Mesodermal cell (in vitro differentiated cells): Measurements from ENCODE around the gene TRAT1.

ENCODE experiments used
- H3K27ac ChIP-seq: 2 replicates; pipeline ENCODE4 v1.7.0; 2013; ENCODE audit warnings: mild to moderate bottlenecking, low read depth, low read length, moderate library complexity; ENCODE audit not compliant: severe bottlenecking
- H3K36me3 ChIP-seq: 2 replicates; pipeline ENCODE4 v1.7.1; 2013; ENCODE audit warnings: mild to moderate bottlenecking, low read length, moderate library complexity; ENCODE audit not compliant: control insufficient read depth, insufficient read depth
- H3K4me1 ChIP-seq: one replicate; pipeline ENCODE4 v1.7.1; 2013; ENCODE audit warnings: mild to moderate bottlenecking, low read length; ENCODE audit not compliant: insufficient read depth, control insufficient read depth, poor library complexity, severe bottlenecking
- H3K4me3 ChIP-seq: 2 replicates; pipeline ENCODE4 v1.7.0; 2013; ENCODE audit warnings: low read length, control low read depth, mild to moderate bottlenecking; ENCODE audit not compliant: insufficient read depth, poor library complexity, severe bottlenecking; ENCODE audit errors: extremely low read depth
- H3K9me3 ChIP-seq: 2 replicates; pipeline ENCODE4 v1.7.1; 2013; ENCODE audit warnings: mild to moderate bottlenecking, low read length, moderate library complexity; ENCODE audit not compliant: control insufficient read depth
- WGBS, 2 experiments: methylation state at CpG; one replicate each; pipeline ENCODE4 v1.1.5; 2013; ENCODE audit warnings: missing lambda C conversion rate in 2 of 2; ENCODE audit not compliant: insufficient coverage in 2 of 2; 5-methylcytosine and 5-hydroxymethylcytosine counted together

Gene TRAT1

DNA sequence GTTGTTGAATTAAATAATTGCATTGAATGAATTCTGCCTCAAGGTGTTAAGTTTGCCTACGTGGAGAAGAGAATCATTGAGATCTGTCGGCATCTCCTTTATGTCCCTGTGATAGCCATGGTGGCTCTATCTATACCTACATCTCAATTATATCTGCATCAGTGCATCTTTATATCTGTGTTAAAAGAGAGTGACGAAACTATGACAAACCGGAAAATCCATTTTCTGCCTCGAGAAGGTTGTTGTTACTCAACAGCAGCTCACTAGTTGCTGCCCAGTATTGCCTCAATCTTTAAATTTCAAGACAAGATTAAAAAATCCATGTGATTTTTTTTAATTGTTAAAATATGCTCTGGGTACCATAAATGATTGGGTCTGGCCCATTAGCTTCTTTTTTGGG is 72.4 kb downstream of the TRAT1 start:
- no peak overlapping the region for H3K4me3 ChIP-seq
- no peaks in the 10 kb centered on the region for H3K36me3 ChIP-seq
- no peak overlapping the region for H3K27ac ChIP-seq
- H3K4me1 ChIP-seq = no peaks in the 10 kb centered on the region
- no peaks in the 10 kb centered on the region for H3K9me3 ChIP-seq
- WGBS, 2 experiments = 77% methylated on average over 2 of the region's 5 CpGs; no CpG with 5 or more reads in 1 of the 2 experiments

DNA sequence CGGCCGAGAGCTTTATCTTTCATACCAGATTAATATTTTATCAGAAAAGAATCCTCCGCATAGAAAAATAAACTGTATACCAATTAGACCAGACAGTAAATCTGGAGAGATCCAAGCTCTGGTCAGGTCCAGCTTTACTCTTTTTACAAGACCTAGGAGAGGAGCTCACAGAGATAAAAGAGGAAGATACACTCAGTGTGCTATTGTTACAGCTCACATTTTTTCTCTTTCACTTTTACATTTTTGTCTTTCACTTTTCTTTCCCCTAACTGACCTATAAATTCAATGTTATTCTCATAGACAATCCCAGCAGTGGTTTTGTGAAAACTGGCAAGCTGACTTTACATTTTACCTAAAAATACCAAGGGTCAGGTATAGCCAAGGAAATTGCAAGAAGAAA is 75.3 kb downstream of the TRAT1 start:
- Histone ChIP-seq H3K9me3 (no peaks in the 10 kb centered on the region), H3K4me1 (no peaks in the 10 kb centered on the region), H3K36me3 (no peaks in the 10 kb centered on the region), H3K4me3 (no peak overlapping the region), H3K27ac (no peak overlapping the region)
- WGBS, 2 experiments = no CpG with 5 or more reads among the region's 3 CpGs

DNA sequence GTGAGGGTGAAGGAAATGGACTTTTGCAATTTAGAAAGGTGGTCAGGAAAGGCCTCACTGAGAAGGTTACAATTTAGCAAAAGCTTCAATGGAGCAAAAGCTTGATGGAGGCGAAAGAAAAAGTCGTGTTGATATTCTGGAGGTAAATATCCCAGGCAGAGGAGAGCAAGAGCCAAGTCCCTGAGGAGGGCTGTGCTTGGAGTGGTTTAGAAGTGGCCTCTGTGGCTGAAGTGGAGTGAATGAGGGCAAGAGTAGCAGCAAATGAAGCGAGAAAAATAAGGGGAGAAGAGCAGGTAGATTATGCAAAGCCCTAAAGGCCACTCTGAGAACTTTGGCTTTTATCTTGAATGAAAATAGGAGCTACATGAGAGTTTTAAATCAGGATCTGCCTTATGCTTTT is 76.9 kb downstream of the TRAT1 start:
- H3K27ac ChIP-seq = no peak overlapping the region
- no peak overlapping the region for H3K4me3 ChIP-seq
- no peaks in the 10 kb centered on the region for H3K4me1 ChIP-seq
- no peaks in the 10 kb centered on the region for H3K36me3 ChIP-seq
- 74 to 80% methylated on average over 3 of the region's 3 CpGs for WGBS, 2 experiments
- H3K9me3 ChIP-seq = no peaks in the 10 kb centered on the region
